ENCODE data around the gene OVCH1. TPM values are rescaled to one million over a fixed set of nuclear protein-coding genes. Genes with fewer than 3 reads are reported as not detected.
"Not testable (repeated sequence)": the region's sequence is repeated elsewhere in the genome, so short reads cannot be mapped to it uniquely, and the experiment has no call there.

Gene OVCH1
- total and polyA plus RNA-seq, 2 donors from 2014 or later: 0.35 TPM; not detected in 1

DNA sequence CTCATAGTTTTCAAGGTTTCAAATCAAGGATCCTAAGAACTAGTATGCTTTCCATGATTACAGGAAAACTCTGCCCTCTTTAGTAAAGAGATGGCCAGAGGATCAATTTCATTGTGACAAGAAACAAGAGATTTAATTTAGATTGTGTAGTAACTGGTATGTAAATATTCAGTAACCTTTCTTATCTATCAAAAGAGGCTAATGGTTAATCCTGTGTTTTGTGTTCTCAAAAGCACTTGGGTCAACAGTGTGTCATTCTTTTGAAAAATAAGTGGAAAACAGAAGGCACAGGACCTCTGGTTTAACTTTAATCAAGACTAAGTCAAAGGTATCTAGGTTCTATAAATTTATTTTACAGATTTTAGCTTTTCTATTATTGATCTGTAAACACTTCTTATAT is 59.9 kb downstream of the OVCH1 start:
- H3K9me3 ChIP-seq (ENCODE audit: control insufficient read depth in 2 of 3, insufficient read depth in 1 of 3, low read length in 3 of 3): no peaks in the 10 kb centered on the region
- no peaks in the 10 kb centered on the region for H3K36me3 ChIP-seq (ENCODE audit: control insufficient read depth in 2 of 3, insufficient read depth in 3 of 3, low read length in 3 of 3)
- intact Hi-C loops (cut with DNase I): no loop called here
- FAIRE-seq (peak; percentile 13), DNase-seq (no peak)
- no peaks in the 10 kb centered on the region for H3K27me3 ChIP-seq (ENCODE audit: control insufficient read depth, insufficient read depth, low read length)
- TF ChIP-seq, protein P1, sequence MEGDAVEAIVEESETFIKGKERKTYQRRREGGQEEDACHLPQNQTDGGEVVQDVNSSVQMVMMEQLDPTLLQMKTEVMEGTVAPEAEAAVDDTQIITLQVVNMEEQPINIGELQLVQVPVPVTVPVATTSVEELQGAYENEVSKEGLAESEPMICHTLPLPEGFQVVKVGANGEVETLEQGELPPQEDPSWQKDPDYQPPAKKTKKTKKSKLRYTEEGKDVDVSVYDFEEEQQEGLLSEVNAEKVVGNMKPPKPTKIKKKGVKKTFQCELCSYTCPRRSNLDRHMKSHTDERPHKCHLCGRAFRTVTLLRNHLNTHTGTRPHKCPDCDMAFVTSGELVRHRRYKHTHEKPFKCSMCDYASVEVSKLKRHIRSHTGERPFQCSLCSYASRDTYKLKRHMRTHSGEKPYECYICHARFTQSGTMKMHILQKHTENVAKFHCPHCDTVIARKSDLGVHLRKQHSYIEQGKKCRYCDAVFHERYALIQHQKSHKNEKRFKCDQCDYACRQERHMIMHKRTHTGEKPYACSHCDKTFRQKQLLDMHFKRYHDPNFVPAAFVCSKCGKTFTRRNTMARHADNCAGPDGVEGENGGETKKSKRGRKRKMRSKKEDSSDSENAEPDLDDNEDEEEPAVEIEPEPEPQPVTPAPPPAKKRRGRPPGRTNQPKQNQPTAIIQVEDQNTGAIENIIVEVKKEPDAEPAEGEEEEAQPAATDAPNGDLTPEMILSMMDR (IDR thresholded peaks at IDR 0.05; ENCODE audit: borderline replicate concordance, extremely low read depth, insufficient read depth): no peak
- no peaks in the 10 kb centered on the region for H3K4me1 ChIP-seq (ENCODE audit: control insufficient read depth in 2 of 3, insufficient read depth in 2 of 3, low read depth in 1 of 3, low read length in 3 of 3)
- H3K4me3 ChIP-seq (ENCODE audit: low read length in 3 of 3): no peak overlapping the region
- no peak overlapping the region for H3K9ac ChIP-seq (ENCODE audit: low read length in 3 of 3)
- H3K27ac ChIP-seq (ENCODE audit: low read depth in 2 of 2, low read length in 2 of 2): no peak overlapping the region

DNA sequence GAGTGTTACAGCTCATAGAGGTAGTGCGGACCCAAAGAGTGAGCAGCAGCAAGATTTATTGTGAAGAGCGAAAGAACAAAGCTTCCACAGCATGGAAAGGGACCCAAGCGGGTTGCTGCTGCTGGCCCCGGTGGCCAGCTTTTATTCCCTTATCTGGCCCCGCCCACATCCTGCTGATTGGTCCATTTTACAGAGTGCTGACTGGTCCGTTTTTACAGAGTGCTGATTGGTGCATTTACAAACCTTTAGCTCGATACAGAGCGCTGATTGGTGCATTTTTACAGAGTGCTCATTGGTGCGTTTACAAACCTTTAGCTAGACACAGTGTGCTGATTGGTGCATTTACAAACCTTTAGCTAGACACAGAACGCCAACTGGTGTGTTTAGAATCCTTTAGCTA is 60.7 kb downstream of the OVCH1 start:
- intact Hi-C loops (cut with DNase I); H3K27me3 ChIP-seq (ENCODE audit: control insufficient read depth, insufficient read depth, low read length); H3K27ac ChIP-seq (ENCODE audit: low read depth in 2 of 2, low read length in 2 of 2); H3K4me1 ChIP-seq (ENCODE audit: control insufficient read depth in 2 of 3, insufficient read depth in 2 of 3, low read depth in 1 of 3, low read length in 3 of 3); H3K36me3 ChIP-seq (ENCODE audit: control insufficient read depth in 2 of 3, insufficient read depth in 3 of 3, low read length in 3 of 3); H3K9me3 ChIP-seq (ENCODE audit: control insufficient read depth in 2 of 3, insufficient read depth in 1 of 3, low read length in 3 of 3); DNase-seq; H3K9ac ChIP-seq (ENCODE audit: low read length in 3 of 3); H3K4me3 ChIP-seq (ENCODE audit: low read length in 3 of 3); FAIRE-seq: not testable (repeated sequence)

DNA sequence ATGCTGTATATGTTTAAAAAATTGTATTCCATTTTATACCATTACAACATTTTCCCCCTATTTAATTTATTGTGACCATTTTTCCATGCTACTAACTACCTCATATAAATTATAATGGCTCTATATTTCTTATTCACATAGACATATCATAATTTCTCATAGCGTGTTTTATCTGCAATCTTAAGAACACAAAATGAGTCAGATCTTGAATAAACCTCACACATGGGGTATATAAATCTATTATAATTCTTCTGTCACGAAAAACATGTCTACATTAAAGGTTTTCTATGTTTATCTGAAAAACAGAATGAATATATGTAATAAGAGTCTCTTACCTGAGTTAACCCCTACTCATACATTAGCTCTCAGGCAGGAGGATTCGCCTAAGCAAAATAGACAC is 66.0 kb downstream of the OVCH1 start:
- Histone ChIP-seq H3K36me3 (ENCODE audit: control insufficient read depth in 2 of 3, insufficient read depth in 3 of 3, low read length in 3 of 3) (no peaks in the 10 kb centered on the region), H3K9ac (ENCODE audit: low read length in 3 of 3) (no peak overlapping the region), H3K27me3 (ENCODE audit: control insufficient read depth, insufficient read depth, low read length) (no peaks in the 10 kb centered on the region), H3K9me3 (ENCODE audit: control insufficient read depth in 2 of 3, insufficient read depth in 1 of 3, low read length in 3 of 3) (no peaks in the 10 kb centered on the region), H3K27ac (ENCODE audit: low read depth in 2 of 2, low read length in 2 of 2) (no peak overlapping the region), H3K4me1 (ENCODE audit: control insufficient read depth in 2 of 3, insufficient read depth in 2 of 3, low read depth in 1 of 3, low read length in 3 of 3) (no peaks in the 10 kb centered on the region), H3K4me3 (ENCODE audit: low read length in 3 of 3) (no peak overlapping the region)
- intact Hi-C loops (cut with DNase I): no loop called here
- no peak for DNase-seq
- TF ChIP-seq, protein P1 (IDR thresholded peaks at IDR 0.05; ENCODE audit: borderline replicate concordance, extremely low read depth, insufficient read depth): no peak
- FAIRE-seq: no peak

DNA sequence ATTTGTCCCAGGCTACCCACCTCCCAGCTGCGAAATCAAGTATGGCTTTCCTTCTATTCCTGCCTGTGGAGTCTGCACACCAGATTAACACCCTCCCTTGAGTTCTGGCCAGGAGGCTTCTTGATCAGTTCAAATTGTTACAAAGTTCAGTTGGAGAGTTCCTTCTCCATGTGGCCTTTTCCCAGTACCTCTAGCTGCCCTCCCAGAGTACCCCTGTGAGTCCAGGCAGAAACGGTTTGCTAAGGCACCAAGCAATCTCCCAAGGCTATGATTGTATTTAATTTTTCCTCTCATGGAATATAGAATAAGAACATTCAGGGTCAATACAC is 66.8 kb downstream of the OVCH1 start:
- H3K36me3 ChIP-seq (ENCODE audit: control insufficient read depth in 2 of 3, insufficient read depth in 3 of 3, low read length in 3 of 3): no peaks in the 10 kb centered on the region
- no peak for FAIRE-seq
- H3K4me1 ChIP-seq (ENCODE audit: control insufficient read depth in 2 of 3, insufficient read depth in 2 of 3, low read depth in 1 of 3, low read length in 3 of 3): no peaks in the 10 kb centered on the region
- TF ChIP-seq, protein P1 (IDR thresholded peaks at IDR 0.05; ENCODE audit: borderline replicate concordance, extremely low read depth, insufficient read depth): no peak
- intact Hi-C loops (cut with DNase I): no loop called here
- H3K27me3 ChIP-seq (ENCODE audit: control insufficient read depth, insufficient read depth, low read length): no peaks in the 10 kb centered on the region
- H3K4me3 ChIP-seq (ENCODE audit: low read length in 3 of 3): no peak overlapping the region
- no peak for DNase-seq
- no peaks in the 10 kb centered on the region for H3K9me3 ChIP-seq (ENCODE audit: control insufficient read depth in 2 of 3, insufficient read depth in 1 of 3, low read length in 3 of 3)
- no peak overlapping the region for H3K27ac ChIP-seq (ENCODE audit: low read depth in 2 of 2, low read length in 2 of 2)
- no peak overlapping the region for H3K9ac ChIP-seq (ENCODE audit: low read length in 3 of 3)

All from kidney (tissue), 14 donors.